Mesodermal cell (in vitro differentiated cells): ENCODE results near the gene NIN.

Source experiments
- H3K27ac ChIP-seq: 2 replicates; pipeline ENCODE4 v1.7.0; 2013; ENCODE audit warnings: mild to moderate bottlenecking, low read depth, low read length, moderate library complexity; ENCODE audit not compliant: severe bottlenecking
- H3K36me3 ChIP-seq: 2 replicates; pipeline ENCODE4 v1.7.1; 2013; ENCODE audit warnings: mild to moderate bottlenecking, low read length, moderate library complexity; ENCODE audit not compliant: control insufficient read depth, insufficient read depth
- H3K4me1 ChIP-seq: one replicate; pipeline ENCODE4 v1.7.1; 2013; ENCODE audit warnings: mild to moderate bottlenecking, low read length; ENCODE audit not compliant: insufficient read depth, control insufficient read depth, poor library complexity, severe bottlenecking
- H3K4me3 ChIP-seq: 2 replicates; pipeline ENCODE4 v1.7.0; 2013; ENCODE audit warnings: low read length, control low read depth, mild to moderate bottlenecking; ENCODE audit not compliant: insufficient read depth, poor library complexity, severe bottlenecking; ENCODE audit errors: extremely low read depth
- H3K9me3 ChIP-seq: 2 replicates; pipeline ENCODE4 v1.7.1; 2013; ENCODE audit warnings: mild to moderate bottlenecking, low read length, moderate library complexity; ENCODE audit not compliant: control insufficient read depth
- WGBS, 2 experiments: methylation state at CpG; one replicate each; pipeline ENCODE4 v1.1.5; 2013; ENCODE audit warnings: missing lambda C conversion rate in 2 of 2; ENCODE audit not compliant: insufficient coverage in 2 of 2; 5-methylcytosine and 5-hydroxymethylcytosine counted together

The NIN gene

GRCh38 chr14:50762001-50762930 is 68.7 kb downstream of the NIN start:
- WGBS, 2 experiments = 96 to 100% methylated on average over 3 of the region's 9 CpGs
- Histone ChIP-seq H3K36me3 (peaks cover 77% of the 10 kb centered on the region), H3K27ac (no peak overlapping the region), H3K9me3 (no peaks in the 10 kb centered on the region), H3K4me1 (no peaks in the 10 kb centered on the region), H3K4me3 (no peak overlapping the region)

GRCh38 chr14:50759800-50760543 is 71.0 kb downstream of the NIN start:
- no peak overlapping the region for H3K27ac ChIP-seq
- WGBS, 2 experiments = 96 to 100% methylated on average over 5 to 7 of the region's 8 CpGs
- no peak overlapping the region for H3K4me3 ChIP-seq
- no peaks in the 10 kb centered on the region for H3K9me3 ChIP-seq
- peaks cover 80% of the 10 kb centered on the region for H3K36me3 ChIP-seq
- no peaks in the 10 kb centered on the region for H3K4me1 ChIP-seq

- peaks cover 72% of the 10 kb centered on the region for H3K36me3 ChIP-seq
- WGBS, 2 experiments = 93 to 100% methylated on average over 1 to 4 of the region's 5 CpGs
- no peaks in the 10 kb centered on the region for H3K9me3 ChIP-seq
- no peak overlapping the region for H3K27ac ChIP-seq
- H3K4me3 ChIP-seq = no peak overlapping the region
- no peaks in the 10 kb centered on the region for H3K4me1 ChIP-seq
Measured at GRCh38 chr14:50758945-50759344, 72.0 kb downstream of the NIN start.

GRCh38 chr14:50758305-50758704 is 72.7 kb downstream of the NIN start:
- Histone ChIP-seq H3K9me3 (no peaks in the 10 kb centered on the region), H3K36me3 (peaks cover 69% of the 10 kb centered on the region), H3K27ac (no peak overlapping the region), H3K4me1 (no peaks in the 10 kb centered on the region), H3K4me3 (no peak overlapping the region)
- WGBS, 2 experiments = 90 to 96% methylated on average over 7 of the region's 7 CpGs

GRCh38 chr14:50757702-50758101 is 73.3 kb downstream of the NIN start:
- Histone ChIP-seq H3K4me1 (no peaks in the 10 kb centered on the region), H3K4me3 (no peak overlapping the region), H3K9me3 (no peaks in the 10 kb centered on the region), H3K36me3 (peaks cover 63% of the 10 kb centered on the region), H3K27ac (no peak overlapping the region)
- WGBS, 2 experiments = 88 to 89% methylated on average over 4 of the region's 4 CpGs

GRCh38 chr14:50756300-50756699 is 74.7 kb downstream of the NIN start:
- Histone ChIP-seq H3K27ac (no peak overlapping the region), H3K4me1 (no peaks in the 10 kb centered on the region), H3K36me3 (peaks cover 59% of the 10 kb centered on the region), H3K4me3 (no peak overlapping the region), H3K9me3 (no peaks in the 10 kb centered on the region)
- 96 to 97% methylated on average over 4 to 8 of the region's 8 CpGs for WGBS, 2 experiments

- 100% methylated on average over 1 of the region's 1 CpG; no CpG with 5 or more reads in 1 of the 2 experiments for WGBS, 2 experiments
- Histone ChIP-seq H3K36me3 (peaks cover 46% of the 10 kb centered on the region), H3K9me3 (no peaks in the 10 kb centered on the region), H3K4me1 (no peaks in the 10 kb centered on the region), H3K4me3 (no peak overlapping the region), H3K27ac (no peak overlapping the region)
Measured at GRCh38 chr14:50750323-50750722, 80.6 kb downstream of the NIN start.

GRCh38 chr14:50745401-50746058 is 85.4 kb downstream of the NIN start:
- peaks cover 5% of the 10 kb centered on the region for H3K4me1 ChIP-seq
- WGBS, 2 experiments = 100% methylated on average over 3 to 4 of the region's 5 CpGs
- peaks cover 49% of the 10 kb centered on the region for H3K36me3 ChIP-seq
- no peak overlapping the region for H3K4me3 ChIP-seq
- H3K9me3 ChIP-seq = no peaks in the 10 kb centered on the region
- no peak overlapping the region for H3K27ac ChIP-seq

- Histone ChIP-seq H3K27ac (no peak overlapping the region), H3K4me3 (no peak overlapping the region), H3K4me1 (peaks cover 5% of the 10 kb centered on the region), H3K9me3 (no peaks in the 10 kb centered on the region), H3K36me3 (peaks cover 48% of the 10 kb centered on the region)
- WGBS, 2 experiments = no CpG with 5 or more reads among the region's 3 CpGs
Measured at GRCh38 chr14:50744231-50744630, 86.7 kb downstream of the NIN start.

- Histone ChIP-seq H3K9me3 (no peaks in the 10 kb centered on the region), H3K36me3 (peaks cover 54% of the 10 kb centered on the region), H3K4me1 (peaks cover 5% of the 10 kb centered on the region), H3K4me3 (no peak overlapping the region), H3K27ac (peak overlapping the region; percentile 39)
- 80% methylated on average over 1 of the region's 3 CpGs; no CpG with 5 or more reads in 1 of the 2 experiments for WGBS, 2 experiments
Measured at GRCh38 chr14:50741567-50741966, 89.4 kb downstream of the NIN start.
